GM21381 (cell line): Measurements from ENCODE around the gene USP26.
"Not testable (repeated sequence)": the region's sequence is repeated elsewhere in the genome, so short reads cannot be mapped to it uniquely, and the experiment has no call there.

Experiments used
- ATAC-seq: cut with Tn5 transposase; IDR thresholded peaks from one replicate; pipeline ENCODE4 v1.9.1; 2021; ENCODE audit warnings: mild to moderate bottlenecking, moderate library complexity; ENCODE audit not compliant: unreplicated experiment

The USP26 gene

DNA sequence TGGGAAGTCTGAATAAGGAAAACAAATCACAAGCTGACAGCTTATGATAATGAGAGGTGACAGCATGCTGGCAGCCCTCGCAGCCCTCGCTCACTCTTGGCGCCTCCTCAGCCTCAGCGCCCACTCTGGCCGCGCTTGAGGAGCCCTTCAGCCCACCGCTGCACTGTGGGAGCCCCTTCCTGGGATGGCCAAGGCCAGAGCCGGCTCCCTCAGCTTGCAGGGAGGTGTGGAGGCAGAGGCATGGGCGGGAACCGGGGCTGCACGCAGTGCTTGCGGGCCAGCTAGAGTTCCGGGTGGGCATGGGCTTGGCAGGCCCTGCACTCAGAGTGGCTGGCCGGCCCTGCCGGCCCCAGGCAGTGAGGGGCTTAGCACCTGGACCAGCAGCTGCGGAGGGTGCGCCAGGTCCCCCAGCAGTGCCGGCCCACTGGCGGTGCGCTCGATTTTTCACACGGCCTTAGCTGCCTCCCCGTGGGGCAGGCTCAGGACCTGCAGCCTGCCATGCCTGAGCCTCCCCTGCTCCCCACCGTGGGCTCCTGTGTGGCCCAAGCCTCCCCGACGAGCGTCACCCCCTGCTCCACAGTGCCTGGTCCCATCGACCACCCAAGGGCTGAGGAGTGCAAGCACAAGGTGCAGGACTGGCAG lies 52.6 kb downstream of the USP26 start:
- not testable (repeated sequence) for ATAC-seq

DNA sequence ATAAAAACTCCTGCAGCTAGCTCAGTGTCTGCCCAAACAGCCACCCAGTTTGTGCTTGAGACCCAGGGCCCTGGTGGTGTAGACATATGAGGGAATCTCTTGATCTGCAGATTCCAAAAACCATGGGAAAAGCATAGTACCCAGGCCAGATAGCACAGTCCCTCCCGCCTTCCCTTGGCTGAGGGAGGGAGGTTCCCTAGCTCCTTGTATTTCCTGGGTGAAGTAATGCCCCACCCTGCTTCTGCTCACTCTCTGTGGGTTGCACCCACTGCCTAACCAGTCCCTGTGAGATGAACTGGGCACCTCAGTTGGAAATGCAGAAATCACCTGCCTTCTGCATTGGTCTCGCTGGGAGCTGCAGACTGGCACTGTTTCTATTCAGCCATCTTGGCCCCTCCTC lies 54.6 kb downstream of the USP26 start:
- no peak for ATAC-seq

DNA sequence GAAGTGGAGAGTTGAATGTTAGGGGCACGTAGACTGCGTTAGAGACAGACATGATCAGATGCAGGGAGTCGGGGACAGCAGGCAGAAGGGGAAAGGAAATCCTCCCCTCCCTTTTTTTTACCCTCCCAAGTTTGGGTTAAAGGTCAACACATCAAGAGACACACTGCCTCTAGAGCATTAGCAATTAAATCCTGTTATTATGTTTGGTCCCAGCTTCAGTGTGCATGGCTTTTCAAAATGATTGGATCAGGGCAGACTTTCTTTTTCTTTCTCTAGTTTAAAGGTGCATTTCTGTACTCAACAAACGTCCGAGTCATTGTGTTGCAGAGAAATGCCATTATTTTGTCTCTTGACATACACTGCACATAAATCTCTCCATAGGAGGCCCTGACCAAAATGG lies 63.9 kb downstream of the USP26 start:
- no peak for ATAC-seq

DNA sequence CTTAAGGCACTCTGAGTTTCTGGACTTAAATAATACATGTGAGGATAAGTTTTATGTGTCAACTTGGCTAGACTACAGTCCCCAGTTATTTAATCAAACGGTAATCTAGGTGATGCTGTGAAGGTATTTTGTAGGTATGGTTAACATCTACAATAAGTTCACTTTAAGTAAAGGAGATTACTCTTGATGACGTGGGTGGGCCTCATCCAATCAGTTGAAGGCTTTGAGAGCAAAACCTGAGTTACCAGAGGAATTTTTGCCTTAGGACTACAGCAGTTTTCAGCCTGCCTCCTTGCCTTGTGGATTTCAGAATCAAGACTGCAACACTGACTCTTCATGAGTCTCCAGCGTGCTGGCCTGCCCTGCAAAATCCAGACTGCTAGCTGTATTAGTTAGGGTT lies 78.7 kb downstream of the USP26 start:
- ATAC-seq: no peak

DNA sequence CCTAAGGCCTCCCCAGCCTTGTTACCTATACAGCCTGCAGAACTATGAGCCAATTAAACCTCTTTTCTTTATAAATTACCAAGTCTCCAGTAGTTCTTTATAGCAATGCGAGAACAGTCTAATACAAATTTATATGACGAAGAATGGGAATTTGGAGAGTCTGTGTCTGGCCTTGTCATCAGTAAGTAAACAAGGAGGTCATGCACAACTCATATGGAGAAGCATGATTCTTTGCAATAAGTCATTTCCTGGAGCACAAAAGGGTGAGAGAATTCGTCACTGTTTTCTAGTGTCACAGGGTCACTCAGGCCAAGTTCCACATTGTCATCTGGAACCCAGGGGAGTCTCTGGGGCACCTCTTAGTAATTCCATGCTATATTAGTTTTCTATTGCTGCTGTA lies 89.5 kb downstream of the USP26 start:
- ATAC-seq: no peak

DNA sequence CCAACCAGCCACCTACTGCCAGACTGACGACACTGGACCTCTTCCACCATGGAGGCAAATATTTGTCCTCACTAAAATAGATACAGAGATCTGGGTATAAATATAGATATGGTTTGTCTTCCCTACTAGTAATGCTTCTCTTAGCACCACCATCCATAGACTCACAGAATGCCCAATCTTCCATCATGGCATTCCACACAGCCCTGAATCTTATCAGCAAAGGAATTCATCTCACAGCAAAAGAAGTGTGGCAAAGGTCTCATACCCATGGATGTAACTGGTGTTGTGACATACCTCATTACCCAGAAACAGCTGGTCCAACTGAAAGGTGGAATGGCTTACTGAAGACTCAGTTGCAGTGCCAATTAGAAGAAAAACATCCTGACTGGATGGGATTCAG lies 91.3 kb downstream of the USP26 start:
- ATAC-seq: no peak

DNA sequence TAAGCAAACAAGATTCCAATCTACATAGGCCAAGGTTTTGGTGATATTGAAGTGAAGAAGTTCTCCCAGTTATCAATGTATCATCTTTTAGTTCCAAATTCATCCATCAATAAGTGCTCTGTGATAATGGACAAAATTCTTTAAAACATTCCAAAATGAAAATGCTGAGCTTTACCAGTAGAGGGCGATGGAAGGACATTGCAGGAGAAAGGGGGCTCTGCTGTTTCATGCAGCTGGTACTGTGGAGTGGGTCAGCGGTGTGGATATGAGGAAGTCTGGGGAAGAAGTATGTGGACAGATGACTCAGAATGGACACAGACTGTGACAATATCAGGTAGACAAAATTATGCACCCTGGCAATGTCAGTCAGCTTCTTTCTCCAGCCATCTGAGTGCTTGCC lies 91.9 kb downstream of the USP26 start:
- ATAC-seq: no peak

DNA sequence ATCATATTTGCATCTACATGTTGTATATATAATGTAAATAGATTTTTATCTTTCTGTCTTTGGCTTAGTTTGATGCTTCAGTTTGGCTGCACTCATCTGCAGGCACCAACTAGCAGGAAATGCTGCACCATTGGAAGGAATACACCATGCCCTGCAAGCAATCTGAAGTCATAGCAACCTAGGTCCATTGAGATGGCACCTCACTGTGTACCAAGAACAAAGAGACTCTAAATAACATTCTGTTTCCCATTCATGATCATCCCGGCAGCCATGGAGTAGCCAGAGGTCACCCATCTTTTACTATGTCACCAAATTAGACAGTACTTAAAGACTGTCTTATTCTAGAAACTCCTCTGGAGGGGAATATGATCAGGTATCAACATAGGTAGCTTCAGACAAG lies 97.7 kb downstream of the USP26 start:
- ATAC-seq: no peak

DNA sequence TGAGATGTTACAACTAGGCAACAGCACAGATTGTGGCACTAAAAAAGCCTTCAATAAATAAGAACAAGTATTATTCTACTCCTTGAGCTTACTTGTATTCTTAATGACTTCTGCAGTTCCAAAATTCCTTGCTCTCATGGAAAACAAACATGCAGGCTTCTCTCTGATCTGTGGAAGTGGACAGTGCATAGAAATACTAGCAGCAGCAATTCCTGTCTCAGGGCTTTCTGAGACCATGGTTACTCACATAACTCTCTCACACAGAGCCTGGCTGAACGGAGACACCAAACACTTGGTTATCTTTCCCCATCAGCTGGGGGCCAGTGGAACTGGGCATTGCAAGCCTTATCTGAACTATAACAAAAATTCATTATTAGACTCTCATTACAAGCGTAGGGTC lies 106.1 kb downstream of the USP26 start:
- ATAC-seq: no peak

DNA sequence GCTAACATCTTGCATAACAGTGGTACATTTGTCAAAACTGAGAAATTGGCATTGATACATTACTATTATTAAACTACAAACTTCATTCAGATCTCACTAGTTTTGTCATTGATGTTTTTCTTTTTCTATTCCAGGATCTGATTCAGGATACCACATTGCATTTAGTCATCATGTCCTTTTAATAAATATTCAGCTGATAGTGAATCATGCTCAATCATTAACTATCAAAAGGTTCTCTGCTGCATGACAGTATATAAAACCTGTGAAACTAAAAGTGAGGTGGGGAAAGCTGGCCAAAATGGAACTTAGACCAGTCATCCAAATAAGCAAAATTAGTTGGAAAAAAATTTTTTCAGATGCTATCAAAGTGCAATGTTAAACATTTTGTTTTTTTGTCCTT lies 110.4 kb downstream of the USP26 start:
- ATAC-seq: no peak

DNA sequence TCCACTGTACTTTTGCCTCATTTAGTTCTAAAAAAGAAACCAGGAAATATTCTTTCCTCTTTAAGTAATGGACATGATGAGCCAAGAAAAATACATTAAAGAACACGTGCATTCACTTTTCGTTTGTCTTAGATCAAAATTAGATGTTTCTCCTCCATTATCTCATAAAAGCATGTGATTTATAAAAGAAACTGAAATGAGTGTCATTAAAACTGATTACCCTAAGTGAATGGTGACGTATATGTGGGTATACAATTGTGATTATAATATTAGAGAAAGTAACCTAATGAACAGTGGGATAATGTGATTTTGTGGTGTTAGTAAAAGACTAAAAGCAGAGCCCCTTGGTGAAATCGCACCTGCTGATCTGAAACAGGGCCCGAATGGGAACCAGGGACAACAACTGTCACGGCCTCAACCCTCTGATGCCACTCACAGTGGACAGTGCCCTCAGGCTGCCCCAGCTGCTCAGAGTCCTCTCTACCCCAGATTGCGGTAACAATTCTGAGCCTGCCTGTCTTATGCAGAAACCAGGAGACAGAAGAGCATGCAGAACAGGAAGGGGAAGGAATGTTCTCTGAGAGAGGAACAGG lies 112.8 kb downstream of the USP26 start:
- no peak for ATAC-seq

DNA sequence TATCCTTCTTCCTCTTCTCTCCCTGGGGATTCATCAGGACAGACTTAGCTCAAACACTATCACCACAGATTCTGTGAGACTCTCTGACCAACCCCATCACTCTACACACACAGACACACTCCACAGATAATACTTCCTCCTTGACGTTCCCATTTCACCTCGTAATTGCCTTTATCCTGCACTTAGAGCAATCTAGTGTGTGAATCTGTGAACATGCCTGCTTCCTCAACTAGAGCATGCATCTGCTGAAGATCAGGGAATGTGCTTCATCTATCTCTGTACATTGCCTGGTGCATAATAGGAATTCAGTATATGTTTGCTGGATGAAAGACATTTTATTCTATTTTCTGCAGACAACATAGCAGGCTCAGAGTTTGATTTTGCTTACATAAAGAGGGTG lies 113.4 kb downstream of the USP26 start:
- ATAC-seq: no peak

DNA sequence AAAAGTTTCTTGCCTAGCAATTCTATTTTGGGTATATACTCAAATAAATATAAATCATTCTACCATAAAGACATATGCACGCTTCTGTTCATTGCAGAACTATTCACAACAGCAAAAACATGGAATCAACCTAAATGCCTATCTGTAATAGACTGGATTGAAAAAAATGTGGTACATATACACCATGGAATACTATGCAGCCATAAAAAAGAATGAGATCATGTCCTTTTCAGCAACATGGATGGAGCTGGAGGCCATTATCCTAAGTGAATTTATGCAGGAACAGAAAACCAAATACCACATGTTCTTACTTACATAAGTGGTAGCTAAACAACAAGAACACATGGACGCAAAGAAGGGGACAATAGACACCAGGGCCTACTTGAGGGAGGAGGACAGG lies 116.9 kb downstream of the USP26 start:
- not testable (repeated sequence) for ATAC-seq
